Mesenchymal stem cell (in vitro differentiated cells and primary cell): ENCODE data around the gene CHCHD6.

ENCODE experiments used
- DNase-seq: peaks from one replicate; pipeline ENCODE4 v3.0.0-alpha.2; 2013
- H2AFZ ChIP-seq: one replicate; pipeline ENCODE4 v1.6.1; 2013; ENCODE audit warnings: low read depth, mild to moderate bottlenecking, control low read depth, inconsistent platforms, low read length, moderate library complexity
- H2AK5ac ChIP-seq: 2 replicates; pipeline ENCODE4 v1.6.1; 2013; ENCODE audit warnings: low read length, moderate library complexity, mild to moderate bottlenecking, inconsistent platforms; ENCODE audit not compliant: severe bottlenecking
- H2BK120ac ChIP-seq: one replicate; pipeline ENCODE4 v1.6.1; 2013; ENCODE audit warnings: low read depth, mild to moderate bottlenecking, inconsistent platforms, low read length, moderate library complexity
- H2BK12ac ChIP-seq, 2 experiments: one replicate each; pipeline ENCODE4 v1.6.1; 2013; ENCODE audit warnings: inconsistent platforms in 2 of 2, low read length in 2 of 2, mild to moderate bottlenecking in 2 of 2, moderate library complexity in 2 of 2, control low read depth in 1 of 2
- H2BK15ac ChIP-seq: one replicate; pipeline ENCODE4 v1.6.1; 2013; ENCODE audit warnings: mild to moderate bottlenecking, low read depth, inconsistent platforms; ENCODE audit not compliant: poor library complexity, severe bottlenecking
- H2BK5ac ChIP-seq: 2 replicates; pipeline ENCODE4 v1.6.1; 2013; ENCODE audit warnings: low read depth, mild to moderate bottlenecking, low read length, control low read depth, inconsistent platforms; ENCODE audit not compliant: poor library complexity, severe bottlenecking
- H3K14ac ChIP-seq, 2 experiments: one replicate each; pipeline ENCODE4 v1.6.1; 2013; ENCODE audit warnings: inconsistent platforms in 2 of 2, low read length in 2 of 2, control low read depth in 1 of 2, mild to moderate bottlenecking in 1 of 2, moderate library complexity in 1 of 2
- H3K18ac ChIP-seq, 2 experiments: one replicate each; pipeline ENCODE4 v1.6.1; 2013; ENCODE audit warnings: inconsistent platforms in 2 of 2, low read length in 2 of 2, control low read depth in 1 of 2, low read depth in 1 of 2, mild to moderate bottlenecking in 1 of 2
- H3K23ac ChIP-seq, 2 experiments: one replicate each; pipeline ENCODE4 v1.6.1; 2013; ENCODE audit warnings: inconsistent platforms in 2 of 2, low read length in 2 of 2, mild to moderate bottlenecking in 2 of 2, moderate library complexity in 2 of 2, control low read depth in 1 of 2
- H3K27ac ChIP-seq: 2 replicates; pipeline ENCODE4 v1.5.1; 2013; ENCODE audit warnings: mild to moderate bottlenecking, moderate library complexity, low read length, control low read depth, inconsistent platforms; ENCODE audit not compliant: poor library complexity, severe bottlenecking
- H3K27me3 ChIP-seq, 2 experiments: 2 replicates each; pipeline versions ENCODE4 v1.6.1 to v1.7.0; 2013; ENCODE audit warnings: low read length in 2 of 2, mild to moderate bottlenecking in 2 of 2, moderate library complexity in 2 of 2, control low read depth in 1 of 2, inconsistent platforms in 1 of 2; ENCODE audit not compliant: control insufficient read depth in 1 of 2, insufficient read depth in 1 of 2
- H3K36me3 ChIP-seq, 2 experiments: 2 replicates each; pipeline versions ENCODE4 v1.6.1 to v1.7.0; 2013; ENCODE audit warnings: low read length in 2 of 2, control low read depth in 1 of 2, inconsistent platforms in 1 of 2, low read depth in 1 of 2, mild to moderate bottlenecking in 1 of 2; ENCODE audit not compliant: insufficient read depth in 2 of 2, control insufficient read depth in 1 of 2
- H3K4ac ChIP-seq, 2 experiments: one replicate each; pipeline ENCODE4 v1.6.1; 2013; ENCODE audit warnings: inconsistent platforms in 2 of 2, low read length in 2 of 2, mild to moderate bottlenecking in 2 of 2, moderate library complexity in 2 of 2, control low read depth in 1 of 2, low read depth in 1 of 2
- H3K4me1 ChIP-seq: 2 replicates; pipeline ENCODE4 v1.6.1; 2013; ENCODE audit warnings: low read depth, low read length, control low read depth; ENCODE audit not compliant: control insufficient read depth, insufficient read depth
- H3K4me2 ChIP-seq: 2 replicates; pipeline ENCODE4 v1.6.1; 2013; ENCODE audit warnings: low read length, mild to moderate bottlenecking, inconsistent platforms; ENCODE audit not compliant: poor library complexity, severe bottlenecking
- H3K4me3 ChIP-seq, 2 experiments: 2 replicates each; pipeline versions ENCODE4 v1.5.1 to v1.7.0; 2013; ENCODE audit warnings: low read length in 2 of 2, mild to moderate bottlenecking in 2 of 2, control low read depth in 1 of 2, low read depth in 1 of 2; ENCODE audit not compliant: insufficient read depth in 1 of 2
- H3K79me1 ChIP-seq: replicated peaks from 2 replicates; pipeline ENCODE4 v1.6.1; 2013; ENCODE audit warnings: mild to moderate bottlenecking, control low read depth, low read length, inconsistent platforms; ENCODE audit not compliant: poor library complexity, severe bottlenecking
- H3K9ac ChIP-seq: 2 replicates; pipeline ENCODE4 v1.7.0; 2013; ENCODE audit warnings: mild to moderate bottlenecking, low read length, moderate library complexity
- H3K9me3 ChIP-seq: 2 replicates; pipeline ENCODE4 v1.7.0; 2013; ENCODE audit warnings: mild to moderate bottlenecking, low read length; ENCODE audit not compliant: control insufficient read depth
- H4K8ac ChIP-seq: one replicate; pipeline ENCODE4 v1.6.1; 2013; ENCODE audit warnings: inconsistent platforms, mild to moderate bottlenecking, low read length, moderate library complexity
- H4K91ac ChIP-seq: one replicate; pipeline ENCODE4 v1.6.1; 2013; ENCODE audit warnings: mild to moderate bottlenecking, low read length, inconsistent platforms
- WGBS: methylation state at CpG from one replicate; pipeline ENCODE4 v1.1.7; 2013; ENCODE audit warnings: mixed read lengths; 5-methylcytosine and 5-hydroxymethylcytosine counted together

CHCHD6 gene

GRCh38 chr3:126915015-126915414 is 211.0 kb downstream of the CHCHD6 start:
- Histone ChIP-seq H2BK120ac (no peak overlapping the region), H3K9me3 (no peaks in the 10 kb centered on the region), H3K4ac (no peak overlapping the region), H4K91ac (peak overlapping the region; percentile 43), H2BK15ac (no peak overlapping the region), H2BK12ac (peak overlapping the region in 1 of 2 experiments; percentile 37), H3K23ac (no peak overlapping the region), H3K36me3 (peaks cover 3 to 16% of the 10 kb centered on the region in 2 experiments), H3K79me1 (no peaks in the 10 kb centered on the region), H3K27me3 (no peaks in the 10 kb centered on the region), H3K4me1 (peaks cover 22% of the 10 kb centered on the region), H2AFZ (no peak overlapping the region), H3K18ac (no peak overlapping the region), H3K4me3 (no peak overlapping the region), H3K27ac (no peak overlapping the region), H3K4me2 (no peak overlapping the region), H4K8ac (no peak overlapping the region), H2BK5ac (no peak overlapping the region), H2AK5ac (no peak overlapping the region), H3K9ac (no peak overlapping the region), H3K14ac (no peak overlapping the region)
- DNase-seq = no peak
- WGBS = 94% methylated on average over 4 of the region's 4 CpGs

GRCh38 chr3:126916546-126916945 is 212.5 kb downstream of the CHCHD6 start:
- Histone ChIP-seq H3K18ac (peak overlapping the region in 1 of 2 experiments; percentile 28), H3K27me3 (no peaks in the 10 kb centered on the region), H3K27ac (no peak overlapping the region), H3K36me3 (peaks cover 3 to 16% of the 10 kb centered on the region in 2 experiments), H3K4me3 (no peak overlapping the region), H3K4me1 (peaks cover 14% of the 10 kb centered on the region), H2AK5ac (no peak overlapping the region), H4K91ac (peak overlapping the region; percentile 83), H2BK5ac (no peak overlapping the region), H3K4ac (no peak overlapping the region), H2BK120ac (no peak overlapping the region), H2AFZ (no peak overlapping the region), H3K23ac (no peak overlapping the region), H3K9me3 (no peaks in the 10 kb centered on the region), H3K9ac (no peak overlapping the region), H4K8ac (no peak overlapping the region), H3K14ac (no peak overlapping the region), H3K79me1 (no peaks in the 10 kb centered on the region), H2BK12ac (peak overlapping the region in 1 of 2 experiments; percentile 55), H2BK15ac (no peak overlapping the region), H3K4me2 (no peak overlapping the region)
- WGBS = 99% methylated on average over 4 of the region's 4 CpGs
- no peak for DNase-seq

- no peak overlapping the region for H3K14ac ChIP-seq
- H3K36me3 ChIP-seq = peaks cover 3 to 16% of the 10 kb centered on the region in 2 experiments
- H4K8ac ChIP-seq = no peak overlapping the region
- H3K4me3 ChIP-seq = no peak overlapping the region
- no peak overlapping the region for H3K9ac ChIP-seq
- no peak overlapping the region for H2AFZ ChIP-seq
- H3K27ac ChIP-seq = no peak overlapping the region
- WGBS = 93% methylated on average over 5 of the region's 6 CpGs
- no peak overlapping the region for H3K23ac ChIP-seq
- no peaks in the 10 kb centered on the region for H3K9me3 ChIP-seq
- no peak overlapping the region for H2BK15ac ChIP-seq
- H3K18ac ChIP-seq = no peak overlapping the region
- no peak overlapping the region for H2AK5ac ChIP-seq
- no peaks in the 10 kb centered on the region for H3K79me1 ChIP-seq
- H3K27me3 ChIP-seq = no peaks in the 10 kb centered on the region
- H3K4ac ChIP-seq = no peak overlapping the region
- H3K4me1 ChIP-seq = peaks cover 10% of the 10 kb centered on the region
- no peak overlapping the region for H2BK120ac ChIP-seq
- H2BK5ac ChIP-seq = no peak overlapping the region
- DNase-seq = no peak
- H3K4me2 ChIP-seq = no peak overlapping the region
- no peak overlapping the region for H4K91ac ChIP-seq
- H2BK12ac ChIP-seq = no peak overlapping the region
Measured at GRCh38 chr3:126917232-126917804, 213.3 kb downstream of the CHCHD6 start.

- Histone ChIP-seq H3K4me2 (no peak overlapping the region), H3K79me1 (no peaks in the 10 kb centered on the region), H2BK12ac (no peak overlapping the region), H3K4ac (no peak overlapping the region), H4K8ac (no peak overlapping the region), H3K9ac (no peak overlapping the region), H3K18ac (no peak overlapping the region), H2BK5ac (no peak overlapping the region), H2BK15ac (no peak overlapping the region), H3K36me3 (peaks cover 3 to 16% of the 10 kb centered on the region in 2 experiments), H3K9me3 (no peaks in the 10 kb centered on the region), H2AK5ac (no peak overlapping the region), H3K4me3 (no peak overlapping the region), H4K91ac (no peak overlapping the region), H3K27me3 (no peaks in the 10 kb centered on the region), H3K27ac (no peak overlapping the region), H2BK120ac (no peak overlapping the region), H3K4me1 (peaks cover 10% of the 10 kb centered on the region), H3K23ac (no peak overlapping the region), H2AFZ (no peak overlapping the region), H3K14ac (no peak overlapping the region)
- DNase-seq = no peak
Measured at GRCh38 chr3:126918355-126918821, 214.3 kb downstream of the CHCHD6 start.
